HG03097 (cell line): Measurements from ENCODE around the gene NPC1L1.

Experiments used
- ATAC-seq: cut with Tn5 transposase; IDR thresholded peaks from one replicate; pipeline ENCODE4 v1.9.1; 2021; ENCODE audit not compliant: unreplicated experiment, low FRiP score

NPC1L1 gene

DNA sequence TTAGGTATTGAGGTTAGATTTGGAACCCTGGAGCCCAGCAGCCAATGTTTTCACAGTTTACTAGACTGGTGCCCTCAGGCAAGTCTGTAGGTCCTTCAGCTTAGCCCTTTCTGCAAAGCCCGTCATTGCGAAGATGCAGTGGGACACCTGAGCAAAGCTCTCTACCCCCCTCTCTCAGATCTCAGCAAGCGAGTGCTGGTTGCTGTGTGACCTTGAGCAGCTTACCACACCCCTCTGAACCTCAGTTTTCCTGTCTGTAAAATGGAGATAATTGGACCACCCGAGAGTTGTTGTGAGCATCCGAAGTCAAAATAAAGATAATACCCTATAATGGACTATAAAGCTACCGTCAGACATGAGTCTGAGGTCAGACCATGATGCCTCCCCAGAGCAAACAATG lies 3.7 kb downstream of the NPC1L1 start:
- no peak for ATAC-seq

GRCh38 chr7:44536090-44536489 lies 5.0 kb downstream of the NPC1L1 start:
- ATAC-seq, result no peak

DNA sequence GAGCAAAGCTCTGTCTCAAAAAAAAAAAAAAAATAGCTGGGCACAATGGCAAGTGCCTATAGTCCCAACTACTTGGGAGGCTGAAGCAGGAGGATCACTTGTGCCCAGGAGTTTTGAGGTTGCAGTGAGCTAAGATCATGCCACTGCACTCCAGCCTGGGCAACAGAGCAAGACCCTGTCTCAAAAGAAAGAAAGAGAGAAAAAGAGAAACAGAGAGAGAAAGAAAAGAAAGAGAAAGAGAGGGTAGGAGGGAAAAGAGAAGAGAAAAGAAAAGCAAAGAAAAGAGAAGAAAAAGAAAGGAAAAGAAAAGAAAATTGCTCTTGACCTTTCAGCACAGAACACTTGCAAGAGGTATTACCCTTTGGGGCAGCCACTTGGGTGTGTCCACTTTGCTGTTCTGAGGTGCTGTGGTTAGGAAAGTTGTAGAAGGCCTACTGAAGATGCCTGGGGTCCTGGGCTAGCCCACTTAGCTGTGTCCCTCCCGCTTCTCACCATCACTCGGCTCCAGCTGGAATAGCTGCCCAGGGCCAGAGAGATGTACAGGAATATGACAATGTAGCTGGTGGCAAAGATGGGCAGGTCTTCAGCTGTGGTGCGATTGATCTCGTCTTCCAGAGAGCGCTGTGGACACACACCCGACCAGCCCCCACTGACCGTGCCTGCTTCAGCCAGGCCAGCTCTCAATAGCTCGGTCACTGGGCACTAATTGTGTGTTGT lies 5.6 kb downstream of the NPC1L1 start:
- ATAC-seq, result no peak

- ATAC-seq, result no peak
These were observed 6.6 kb downstream of the NPC1L1 start for GRCh38 chr7:44534501-44534900.

GRCh38 chr7:44534087-44534486 lies 7.0 kb downstream of the NPC1L1 start:
- no peak for ATAC-seq

DNA sequence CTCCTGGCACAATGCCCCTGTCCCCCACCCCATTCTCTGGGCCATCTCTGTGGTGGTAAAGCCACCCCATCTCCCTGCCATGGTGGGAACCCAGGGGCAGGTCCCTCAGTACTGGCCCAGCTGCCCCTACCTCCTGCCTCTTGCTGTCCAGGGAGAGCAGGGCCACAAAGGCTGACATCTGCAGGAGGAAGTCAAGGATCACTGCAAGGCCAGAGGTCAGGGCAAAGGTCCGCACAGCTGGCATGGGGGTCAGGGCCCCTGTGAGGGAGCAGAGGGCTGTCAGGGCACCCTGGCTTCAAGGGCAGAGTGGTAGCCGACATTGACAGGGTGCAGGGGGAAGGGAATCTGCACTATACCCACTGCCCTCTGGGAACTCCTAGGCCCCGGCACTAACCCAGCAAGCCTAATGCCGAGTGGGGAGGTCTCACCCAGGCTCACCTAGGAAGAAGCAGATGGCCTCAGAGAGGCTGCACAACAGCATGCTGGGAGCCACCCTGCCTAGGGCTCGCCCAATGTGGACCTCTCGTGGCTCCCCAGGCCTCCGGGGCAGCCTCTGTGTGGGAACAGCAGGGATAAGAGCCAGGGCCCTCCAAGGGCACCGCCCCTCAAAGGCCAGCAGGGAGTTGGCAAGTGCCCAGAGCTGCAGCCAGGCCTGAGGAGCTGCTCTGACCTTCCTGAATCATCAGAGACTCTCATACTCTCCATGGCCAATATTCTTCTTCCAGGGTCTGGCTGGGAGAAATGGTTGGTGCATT lies 7.7 kb downstream of the NPC1L1 start:
- no peak for ATAC-seq

- no peak for ATAC-seq
These were observed 9.4 kb downstream of the NPC1L1 start for GRCh38 chr7:44531421-44532380.

GRCh38 chr7:44530990-44531389 lies 10.1 kb downstream of the NPC1L1 start:
- ATAC-seq, result no peak

DNA sequence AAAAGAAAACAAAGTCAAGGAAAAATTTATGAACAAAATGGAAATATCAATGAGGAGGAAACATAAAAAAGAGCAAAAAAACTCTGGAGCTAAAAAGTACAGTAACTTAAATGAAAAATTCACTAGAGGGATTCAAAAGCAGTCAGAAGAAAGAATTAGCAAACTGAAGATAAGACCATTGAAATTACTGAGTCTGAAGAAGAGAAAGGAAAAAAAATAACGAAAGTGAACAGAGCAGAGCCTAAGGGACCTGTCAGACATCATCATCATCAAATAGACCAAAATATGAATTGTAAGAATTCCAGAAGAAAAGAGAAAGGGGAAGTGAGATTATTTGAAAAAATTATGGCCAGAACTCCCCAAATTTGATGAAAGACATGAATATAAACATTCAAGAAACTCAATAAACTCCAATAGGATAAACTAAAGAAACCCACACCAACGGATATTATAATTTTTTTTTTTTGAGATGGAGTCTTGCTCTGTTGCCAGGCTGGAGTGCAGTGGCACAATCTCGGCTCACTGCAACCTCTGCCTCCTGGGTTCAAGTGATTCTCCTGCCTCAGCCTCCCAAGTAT lies 16.2 kb downstream of the NPC1L1 start:
- no peak for ATAC-seq

DNA sequence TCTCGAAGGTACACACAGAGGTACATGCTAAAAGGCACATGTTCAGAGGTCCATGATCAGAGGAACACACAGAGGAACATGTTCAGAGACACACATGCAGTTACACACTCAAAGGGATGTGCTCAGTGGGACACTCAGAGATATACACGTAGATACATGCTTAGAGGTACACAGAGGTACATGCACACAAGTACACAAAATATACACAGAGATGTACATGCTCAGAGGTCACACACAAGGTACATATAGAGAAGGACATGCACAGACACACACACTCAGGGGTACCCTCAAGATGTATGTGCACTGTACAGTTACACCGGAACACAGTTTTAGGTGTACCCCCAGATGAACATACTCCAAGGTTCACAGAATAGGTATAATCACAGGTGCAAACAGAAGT lies 18.8 kb downstream of the NPC1L1 start:
- no peak for ATAC-seq

- no peak for ATAC-seq
These were observed 19.6 kb downstream of the NPC1L1 start for GRCh38 chr7:44521347-44522095.

GRCh38 chr7:44520574-44520973 lies 20.6 kb downstream of the NPC1L1 start:
- no peak for ATAC-seq

- ATAC-seq, result no peak
These were observed 21.6 kb downstream of the NPC1L1 start for GRCh38 chr7:44519546-44519945.

DNA sequence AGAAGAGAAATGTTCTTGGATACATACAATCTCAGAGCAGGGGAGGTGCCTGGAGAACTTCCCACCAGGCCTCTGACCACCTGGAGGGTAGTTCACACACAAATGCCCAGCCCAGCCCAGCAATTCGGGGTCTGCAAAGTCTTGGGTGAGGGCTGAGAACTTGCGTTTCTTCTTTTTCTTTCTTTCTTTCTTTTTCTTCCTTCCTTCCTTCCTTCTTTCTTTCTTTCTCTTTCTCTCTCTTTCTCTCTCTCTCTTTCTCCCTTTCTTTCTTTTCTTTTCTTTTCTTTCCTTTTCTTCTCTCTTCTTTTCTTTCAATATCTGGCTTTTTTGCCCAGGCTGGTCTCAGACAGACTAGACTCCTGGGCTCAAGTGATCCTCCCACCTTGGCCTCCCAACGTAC lies 22.4 kb downstream of the NPC1L1 start:
- ATAC-seq, result no peak

- ATAC-seq, result no peak
These were observed 24.0 kb downstream of the NPC1L1 start for GRCh38 chr7:44517175-44517574.

- ATAC-seq, result no peak
These were observed 25.4 kb downstream of the NPC1L1 start for GRCh38 chr7:44515590-44516268.

DNA sequence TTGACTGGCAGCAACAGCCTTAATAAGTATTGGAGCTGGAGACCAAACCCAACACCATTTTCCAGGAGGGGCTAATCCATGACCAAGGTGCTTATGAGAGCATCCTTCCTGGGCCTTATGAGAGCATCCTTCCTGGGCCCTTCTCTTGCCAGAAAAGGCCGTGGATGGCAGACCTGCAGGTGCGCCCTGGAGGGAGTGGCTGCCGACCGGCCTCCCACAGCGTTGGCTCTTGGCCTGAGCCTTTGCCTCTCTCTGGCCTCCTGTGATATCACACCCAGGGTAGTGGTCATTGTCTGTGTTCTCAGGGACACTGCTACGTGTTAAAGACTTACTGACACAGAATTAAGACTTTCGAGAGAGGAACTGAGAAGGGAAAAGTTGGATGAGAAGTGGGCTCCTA lies 28.4 kb downstream of the NPC1L1 start:
- no peak for ATAC-seq

DNA sequence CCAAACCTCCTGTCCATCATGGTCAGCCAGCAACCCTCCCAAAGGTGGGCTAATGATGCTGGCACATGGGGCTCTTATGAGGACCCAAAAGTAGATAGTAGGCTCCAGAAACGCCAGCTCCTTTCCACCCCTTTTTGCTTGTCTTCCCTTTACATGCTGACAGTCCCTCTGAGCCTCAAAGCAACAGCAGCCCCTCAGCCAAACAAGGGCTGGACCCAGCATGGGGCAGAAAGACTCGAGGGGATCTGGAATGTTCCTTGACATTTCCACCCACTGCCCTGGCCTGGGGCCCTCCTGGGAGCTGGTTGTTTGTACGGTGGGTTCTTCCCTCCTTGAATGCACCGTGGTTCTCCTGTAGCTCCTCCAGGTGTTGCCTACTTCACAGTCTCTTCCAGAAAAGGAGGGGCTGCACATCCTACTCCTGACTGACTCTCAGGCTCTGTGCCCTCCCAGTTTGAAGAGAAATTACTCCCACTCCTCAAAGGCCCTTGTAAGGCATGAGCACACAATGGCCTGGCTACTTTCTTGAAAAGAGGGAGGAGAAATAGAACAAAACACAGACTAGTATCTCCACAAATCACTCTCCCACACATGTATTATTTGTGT lies 29.2 kb downstream of the NPC1L1 start:
- ATAC-seq, result no peak

DNA sequence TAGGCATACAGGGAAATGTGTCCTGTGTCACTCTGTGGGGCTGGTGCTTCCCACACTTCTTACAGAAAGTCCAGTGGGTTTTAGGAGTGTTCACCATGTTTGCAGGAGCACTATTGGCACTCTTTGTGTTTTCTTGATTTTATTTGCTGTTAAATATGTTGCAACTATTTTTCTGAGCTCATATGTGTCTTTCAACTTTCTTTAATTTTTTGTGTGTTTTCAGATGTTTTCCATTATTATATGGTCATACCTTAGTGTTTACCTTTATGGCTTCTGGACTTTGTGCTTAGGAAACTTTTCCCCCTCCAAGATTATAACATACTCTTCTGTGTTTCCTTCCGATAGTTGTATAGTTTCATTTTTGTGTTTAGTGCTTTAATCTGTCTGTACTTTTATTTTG lies 29.9 kb downstream of the NPC1L1 start:
- no peak for ATAC-seq
